GM12875 (cell line): Measurements from ENCODE around the gene CSNK2B.

Source experiments
- H3K4me3 ChIP-seq: one replicate; pipeline ENCODE4 v1.5.1; 2011; ENCODE audit warnings: low read depth, low read length, control low read depth
- TF ChIP-seq, protein P1 (sequence below): IDR thresholded peaks from 2 replicates; pipeline ENCODE4 v1.5.1; 2011; ENCODE audit warnings: low read depth, mild to moderate bottlenecking, control low read depth, inconsistent platforms, low read length, moderate library complexity, borderline replicate concordance; ENCODE audit not compliant: insufficient read depth

Gene CSNK2B

DNA sequence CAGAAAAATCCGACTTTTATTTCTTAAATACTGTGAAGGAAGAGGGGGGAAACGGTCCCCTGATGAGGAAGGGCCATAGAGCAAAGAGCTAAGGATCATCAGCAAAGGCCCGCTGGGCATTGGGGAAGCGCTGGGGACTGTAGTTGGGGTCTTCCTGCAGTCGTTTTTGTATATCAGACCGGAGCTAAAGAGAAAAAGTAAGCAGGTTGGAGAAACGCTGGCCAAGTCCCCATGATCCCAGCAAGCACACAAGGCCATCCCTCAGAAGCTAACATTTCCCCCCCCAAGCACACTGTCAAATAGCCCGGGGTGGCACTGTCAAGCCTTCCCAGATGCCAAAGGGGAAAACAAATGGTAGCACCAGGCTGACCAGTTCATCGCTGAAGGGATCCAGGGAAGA, 26.8 kb upstream of the CSNK2B start:
- TF ChIP-seq, protein P1, sequence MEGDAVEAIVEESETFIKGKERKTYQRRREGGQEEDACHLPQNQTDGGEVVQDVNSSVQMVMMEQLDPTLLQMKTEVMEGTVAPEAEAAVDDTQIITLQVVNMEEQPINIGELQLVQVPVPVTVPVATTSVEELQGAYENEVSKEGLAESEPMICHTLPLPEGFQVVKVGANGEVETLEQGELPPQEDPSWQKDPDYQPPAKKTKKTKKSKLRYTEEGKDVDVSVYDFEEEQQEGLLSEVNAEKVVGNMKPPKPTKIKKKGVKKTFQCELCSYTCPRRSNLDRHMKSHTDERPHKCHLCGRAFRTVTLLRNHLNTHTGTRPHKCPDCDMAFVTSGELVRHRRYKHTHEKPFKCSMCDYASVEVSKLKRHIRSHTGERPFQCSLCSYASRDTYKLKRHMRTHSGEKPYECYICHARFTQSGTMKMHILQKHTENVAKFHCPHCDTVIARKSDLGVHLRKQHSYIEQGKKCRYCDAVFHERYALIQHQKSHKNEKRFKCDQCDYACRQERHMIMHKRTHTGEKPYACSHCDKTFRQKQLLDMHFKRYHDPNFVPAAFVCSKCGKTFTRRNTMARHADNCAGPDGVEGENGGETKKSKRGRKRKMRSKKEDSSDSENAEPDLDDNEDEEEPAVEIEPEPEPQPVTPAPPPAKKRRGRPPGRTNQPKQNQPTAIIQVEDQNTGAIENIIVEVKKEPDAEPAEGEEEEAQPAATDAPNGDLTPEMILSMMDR, result no peak
- no peak overlapping the region for H3K4me3 ChIP-seq

DNA sequence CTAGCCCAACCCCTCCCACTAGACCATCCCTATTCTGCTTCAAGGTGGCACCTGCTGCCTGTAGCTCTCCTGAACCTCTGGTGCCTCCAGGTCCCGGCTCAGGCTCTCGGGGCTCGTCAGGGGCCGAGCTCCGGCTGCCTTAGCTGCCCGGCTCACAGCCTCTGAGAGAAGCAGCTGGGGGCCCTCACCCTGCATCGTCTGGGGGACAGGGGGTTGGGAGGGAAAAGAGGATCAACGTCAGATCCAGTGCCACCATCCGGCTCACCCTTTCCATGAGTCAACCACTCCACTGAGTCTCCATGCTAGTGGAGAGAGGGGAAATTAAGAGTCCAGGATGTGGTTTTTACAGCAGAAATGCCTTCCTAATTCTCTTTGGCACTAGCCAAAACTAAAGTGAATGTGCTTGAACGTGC, 26.4 kb upstream of the CSNK2B start:
- no peak overlapping the region for H3K4me3 ChIP-seq
- TF ChIP-seq, protein P1, result no peak

DNA sequence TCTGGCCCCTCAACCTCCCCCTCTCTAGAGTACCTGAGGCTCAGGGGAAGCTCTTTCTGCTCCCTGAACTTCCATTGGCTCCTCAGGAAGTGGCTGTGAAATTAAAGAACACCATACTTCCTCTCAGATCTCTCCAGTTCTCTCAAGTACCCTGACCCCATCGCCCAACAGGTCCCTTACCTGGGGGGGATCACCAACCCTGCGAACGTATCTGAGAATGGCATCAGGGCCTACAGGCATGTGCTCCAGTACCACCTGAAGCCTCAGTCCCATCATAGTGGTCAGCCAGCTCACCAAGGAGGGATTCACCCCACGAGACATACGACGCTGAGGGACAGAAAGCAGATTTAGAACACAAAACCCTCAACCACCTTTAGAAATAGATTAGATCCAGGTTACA, 25.3 kb upstream of the CSNK2B start:
- no peak overlapping the region for H3K4me3 ChIP-seq
- TF ChIP-seq, protein P1, result no peak

DNA sequence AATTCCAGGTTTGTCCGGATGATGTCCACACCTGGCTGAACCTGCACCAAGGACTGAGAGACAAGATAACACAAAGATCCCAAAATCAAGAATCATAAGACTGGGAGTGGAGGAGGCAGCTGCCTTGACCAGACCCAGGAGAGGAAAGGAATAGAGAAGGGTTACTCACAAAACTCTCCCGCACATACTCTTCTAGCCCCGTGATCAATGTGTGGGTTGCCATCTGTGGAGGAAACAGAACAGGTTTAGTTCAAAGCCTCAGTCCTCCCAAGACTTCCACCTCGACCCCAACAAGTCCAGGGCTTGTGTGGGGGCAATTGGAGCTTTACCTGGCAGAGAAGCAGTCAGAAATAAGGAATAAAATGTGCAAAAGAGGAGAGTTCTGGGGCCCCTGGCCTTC, 24.5 kb upstream of the CSNK2B start:
- TF ChIP-seq, protein P1, result no peak
- no peak overlapping the region for H3K4me3 ChIP-seq

DNA sequence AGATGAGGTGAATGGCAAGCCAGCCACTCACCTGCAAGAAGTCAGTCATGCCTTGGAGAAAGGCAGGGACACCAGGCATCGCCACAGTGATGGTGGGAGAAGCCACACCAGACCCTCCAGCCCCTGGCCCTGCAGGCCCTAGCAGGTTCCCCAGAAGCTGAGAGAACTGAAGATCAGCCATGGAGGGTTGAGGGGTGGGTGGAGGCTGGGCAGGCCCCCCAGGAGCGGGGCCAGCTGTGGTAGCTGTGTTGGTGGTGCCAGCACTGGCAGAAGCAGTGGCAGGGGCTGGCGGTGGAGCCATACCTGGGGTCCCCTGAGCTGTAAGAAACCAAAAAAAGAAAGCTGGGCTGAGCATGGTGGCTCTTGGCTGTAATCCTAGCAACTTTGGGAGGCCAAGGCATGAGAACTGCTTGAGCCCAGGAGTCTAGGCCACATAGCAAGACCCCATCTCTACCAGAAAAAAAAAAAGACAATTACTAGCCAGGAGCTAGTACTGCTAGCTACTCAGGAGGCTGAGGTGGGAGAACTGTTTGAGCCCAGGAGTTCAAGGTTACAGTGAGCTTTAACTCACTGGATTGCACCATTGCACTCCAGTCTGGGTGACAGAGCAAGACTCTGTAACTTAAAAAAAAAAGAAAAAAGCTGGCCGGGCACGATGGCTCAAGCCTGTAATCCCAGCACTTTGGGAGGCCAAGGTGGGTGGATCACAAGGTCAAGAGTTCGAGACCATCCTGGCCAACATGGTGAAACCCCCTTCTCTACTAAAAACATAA, 22.9 kb upstream of the CSNK2B start:
- TF ChIP-seq, protein P1, result no peak

DNA sequence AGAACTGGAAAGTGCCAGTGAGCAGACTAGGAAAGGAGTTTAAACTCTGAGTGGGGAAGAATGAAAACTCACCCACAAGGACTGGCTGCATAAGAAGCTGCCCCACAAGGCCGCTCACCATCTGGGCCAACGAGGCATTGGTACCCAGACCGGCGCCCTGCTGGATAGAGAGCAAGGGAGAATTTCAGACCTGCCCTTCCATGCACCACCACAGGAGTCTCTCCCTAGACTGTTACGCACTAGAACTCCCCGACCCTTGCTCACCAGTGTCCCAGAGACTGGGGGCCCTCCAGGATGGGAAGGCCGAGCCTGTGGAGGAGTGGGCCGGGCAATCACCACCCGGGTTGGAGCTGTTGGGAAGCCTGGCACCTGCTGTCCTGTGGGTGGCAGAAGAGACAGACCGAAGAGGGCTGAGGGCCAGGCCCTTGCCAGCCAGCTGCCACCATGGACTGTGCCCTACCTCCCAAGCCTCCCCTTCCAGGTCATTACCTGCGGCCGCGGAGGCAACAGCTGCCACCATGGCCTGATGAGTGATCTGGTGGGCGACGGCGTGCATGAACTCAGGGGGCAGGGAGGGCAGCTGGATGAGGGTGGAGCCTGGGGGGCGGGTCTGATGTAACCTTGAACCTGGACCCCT, 21.9 kb upstream of the CSNK2B start:
- no peak overlapping the region for H3K4me3 ChIP-seq
- TF ChIP-seq, protein P1, result no peak

More for the DNA sequence above, 22.9 kb upstream of the CSNK2B start:
- H3K4me3 ChIP-seq, result no peak overlapping the region

DNA sequence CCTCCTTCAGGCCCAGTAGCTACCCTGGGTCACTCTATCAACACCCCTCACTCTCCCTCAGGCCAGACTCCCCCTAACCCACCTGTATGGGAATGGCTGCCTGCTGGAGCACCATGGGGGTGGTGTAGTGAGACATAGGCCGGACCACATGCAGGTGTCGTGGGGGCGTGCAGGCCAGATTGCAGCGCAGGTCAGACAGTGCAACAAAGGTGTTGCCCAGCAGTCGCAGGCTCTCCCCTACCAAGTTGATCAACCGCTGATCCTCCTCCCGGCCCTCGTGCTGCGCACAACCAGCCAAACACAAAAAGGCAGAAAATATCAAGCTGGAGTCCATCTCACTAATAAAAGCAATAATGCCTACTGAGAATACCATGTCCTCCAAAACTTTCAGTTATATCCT, 20.6 kb upstream of the CSNK2B start:
- TF ChIP-seq, protein P1, result no peak
- no peak overlapping the region for H3K4me3 ChIP-seq
